ENCODE results near the gene MRPL34.

The MRPL34 gene

DNA sequence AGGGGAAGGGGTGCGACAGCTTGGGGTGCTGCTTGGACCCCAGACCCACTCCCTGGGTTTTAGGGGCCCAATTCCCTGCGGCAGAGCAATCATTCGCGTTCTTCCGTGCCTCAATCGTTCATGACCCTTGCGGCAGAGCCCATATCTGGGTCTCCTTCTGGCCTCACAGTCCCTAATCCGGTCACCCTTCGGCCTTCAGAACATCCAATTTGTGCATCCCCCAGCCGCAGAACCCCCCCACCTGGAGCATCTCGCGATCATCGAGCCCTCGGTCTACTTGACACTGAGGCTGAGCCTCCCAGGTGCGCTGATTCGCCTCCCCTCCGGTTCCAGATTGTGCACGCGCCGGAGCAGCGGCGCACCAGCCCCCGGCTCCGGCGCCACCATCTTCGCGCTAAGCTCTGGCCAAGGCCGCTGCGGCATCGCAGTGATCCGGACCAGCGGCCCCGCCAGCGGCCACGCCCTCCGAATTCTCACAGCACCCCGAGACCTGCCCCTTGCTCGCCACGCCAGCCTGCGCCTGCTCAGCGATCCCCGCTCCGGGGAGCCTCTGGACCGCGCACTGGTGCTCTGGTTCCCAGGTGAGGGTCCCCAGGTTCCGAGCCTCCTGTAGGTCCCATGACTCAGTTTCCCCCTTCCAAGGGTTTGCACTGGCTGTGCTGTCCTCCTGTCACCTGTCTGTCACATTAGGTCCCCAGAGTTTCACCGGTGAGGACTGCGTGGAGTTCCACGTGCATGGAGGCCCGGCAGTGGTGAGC, 32.2 kb downstream of the MRPL34 start:
- Histone ChIP-seq H3K4me3 (ENCODE audit: low read depth, low read length) (peak overlapping the region; percentile 89), H3K36me3 (ENCODE audit: control insufficient read depth, insufficient read depth, low read length) (no peaks in the 10 kb centered on the region), H3K79me2 (no peaks in the 10 kb centered on the region), H3K27me3 (ENCODE audit: control insufficient read depth, insufficient read depth, low read length) (no peaks in the 10 kb centered on the region), H2AFZ (peak overlapping the region; percentile 99), H3K9me3 (ENCODE audit: control insufficient read depth, low read length) (no peaks in the 10 kb centered on the region), H3K4me2 (ENCODE audit: low read length) (peak overlapping the region; percentile 100), H3K9ac (no peak overlapping the region), H3K27ac (peak overlapping the region; percentile 98), H3K4me1 (peaks cover 4% of the 10 kb centered on the region)
- TF ChIP-seq, protein P1, sequence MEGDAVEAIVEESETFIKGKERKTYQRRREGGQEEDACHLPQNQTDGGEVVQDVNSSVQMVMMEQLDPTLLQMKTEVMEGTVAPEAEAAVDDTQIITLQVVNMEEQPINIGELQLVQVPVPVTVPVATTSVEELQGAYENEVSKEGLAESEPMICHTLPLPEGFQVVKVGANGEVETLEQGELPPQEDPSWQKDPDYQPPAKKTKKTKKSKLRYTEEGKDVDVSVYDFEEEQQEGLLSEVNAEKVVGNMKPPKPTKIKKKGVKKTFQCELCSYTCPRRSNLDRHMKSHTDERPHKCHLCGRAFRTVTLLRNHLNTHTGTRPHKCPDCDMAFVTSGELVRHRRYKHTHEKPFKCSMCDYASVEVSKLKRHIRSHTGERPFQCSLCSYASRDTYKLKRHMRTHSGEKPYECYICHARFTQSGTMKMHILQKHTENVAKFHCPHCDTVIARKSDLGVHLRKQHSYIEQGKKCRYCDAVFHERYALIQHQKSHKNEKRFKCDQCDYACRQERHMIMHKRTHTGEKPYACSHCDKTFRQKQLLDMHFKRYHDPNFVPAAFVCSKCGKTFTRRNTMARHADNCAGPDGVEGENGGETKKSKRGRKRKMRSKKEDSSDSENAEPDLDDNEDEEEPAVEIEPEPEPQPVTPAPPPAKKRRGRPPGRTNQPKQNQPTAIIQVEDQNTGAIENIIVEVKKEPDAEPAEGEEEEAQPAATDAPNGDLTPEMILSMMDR (IDR thresholded peaks at IDR 0.05): no peak

DNA sequence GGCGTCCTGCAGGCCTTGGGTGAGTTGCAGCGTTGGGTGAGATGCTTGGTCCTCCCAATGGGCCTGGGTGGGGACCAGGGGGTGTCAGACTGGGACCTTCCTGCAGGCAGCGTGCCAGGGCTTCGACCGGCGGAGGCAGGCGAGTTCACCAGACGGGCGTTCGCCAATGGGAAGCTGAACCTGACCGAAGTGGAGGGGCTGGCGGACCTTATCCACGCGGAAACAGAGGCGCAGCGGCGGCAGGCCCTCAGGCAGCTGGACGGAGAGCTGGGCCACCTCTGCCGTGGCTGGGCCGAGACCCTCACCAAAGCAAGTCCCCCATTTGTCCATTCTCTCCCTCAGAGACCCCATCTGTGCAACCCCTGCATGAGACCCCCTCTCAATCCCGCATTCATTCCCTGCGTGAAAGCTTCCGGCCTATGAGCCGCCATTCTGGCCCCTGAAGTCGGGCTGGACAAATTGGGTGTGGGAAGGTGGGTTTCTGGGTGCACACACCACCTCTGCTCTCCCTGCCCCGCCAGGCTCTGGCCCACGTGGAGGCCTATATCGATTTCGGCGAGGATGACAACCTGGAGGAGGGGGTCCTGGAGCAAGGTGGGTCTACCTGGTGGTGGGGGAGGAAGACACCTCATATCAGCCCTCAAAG, 32.9 kb downstream of the MRPL34 start:
- H3K4me1 ChIP-seq: peaks cover 4% of the 10 kb centered on the region
- no peak overlapping the region for H3K9ac ChIP-seq
- no peaks in the 10 kb centered on the region for H3K9me3 ChIP-seq (ENCODE audit: control insufficient read depth, low read length)
- no peaks in the 10 kb centered on the region for H3K27me3 ChIP-seq (ENCODE audit: control insufficient read depth, insufficient read depth, low read length)
- H3K36me3 ChIP-seq (ENCODE audit: control insufficient read depth, insufficient read depth, low read length): no peaks in the 10 kb centered on the region
- H3K27ac ChIP-seq: no peak overlapping the region
- TF ChIP-seq, protein P1 (IDR thresholded peaks at IDR 0.05): no peak
- H3K4me3 ChIP-seq (ENCODE audit: low read depth, low read length): no peak overlapping the region
- no peaks in the 10 kb centered on the region for H3K79me2 ChIP-seq
- peak overlapping the region; percentile 100 for H3K4me2 ChIP-seq (ENCODE audit: low read length)
- no peak overlapping the region for H2AFZ ChIP-seq

DNA sequence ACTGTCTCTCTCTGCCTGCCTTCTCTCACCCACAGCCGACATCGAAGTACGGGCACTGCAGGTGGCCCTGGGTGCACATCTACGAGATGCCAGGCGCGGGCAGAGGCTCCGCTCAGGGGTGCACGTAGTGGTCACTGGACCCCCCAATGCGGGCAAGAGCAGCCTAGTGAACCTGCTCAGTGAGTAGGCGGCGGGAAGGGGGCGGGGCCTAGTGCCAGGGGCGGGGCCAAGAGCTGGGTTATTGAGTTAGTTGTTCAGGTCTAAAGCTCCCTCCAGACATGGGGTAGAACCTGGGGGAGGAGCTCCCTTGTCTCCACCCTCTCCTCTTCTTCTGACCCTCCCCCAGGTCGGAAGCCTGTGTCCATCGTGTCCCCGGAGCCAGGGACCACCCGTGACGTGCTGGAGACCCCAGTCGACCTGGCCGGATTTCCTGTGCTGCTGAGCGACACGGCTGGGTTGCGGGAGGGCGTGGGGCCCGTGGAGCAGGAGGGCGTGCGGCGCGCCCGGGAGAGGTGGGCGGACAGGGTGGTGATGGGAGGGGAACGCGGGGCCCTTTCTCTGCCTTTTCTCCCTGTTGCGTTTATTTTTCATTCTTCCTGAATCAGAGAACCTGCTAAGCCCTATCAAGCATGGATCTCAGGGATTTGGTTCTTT, 33.5 kb downstream of the MRPL34 start:
- peaks cover 4% of the 10 kb centered on the region for H3K4me1 ChIP-seq
- no peak overlapping the region for H3K27ac ChIP-seq
- TF ChIP-seq, protein P1 (IDR thresholded peaks at IDR 0.05): no peak
- H3K36me3 ChIP-seq (ENCODE audit: control insufficient read depth, insufficient read depth, low read length): no peaks in the 10 kb centered on the region
- H3K79me2 ChIP-seq: no peaks in the 10 kb centered on the region
- H3K4me3 ChIP-seq (ENCODE audit: low read depth, low read length): no peak overlapping the region
- H3K9me3 ChIP-seq (ENCODE audit: control insufficient read depth, low read length): no peaks in the 10 kb centered on the region
- H2AFZ ChIP-seq: no peak overlapping the region
- H3K27me3 ChIP-seq (ENCODE audit: control insufficient read depth, insufficient read depth, low read length): no peaks in the 10 kb centered on the region
- no peak overlapping the region for H3K4me2 ChIP-seq (ENCODE audit: low read length)
- no peak overlapping the region for H3K9ac ChIP-seq

DNA sequence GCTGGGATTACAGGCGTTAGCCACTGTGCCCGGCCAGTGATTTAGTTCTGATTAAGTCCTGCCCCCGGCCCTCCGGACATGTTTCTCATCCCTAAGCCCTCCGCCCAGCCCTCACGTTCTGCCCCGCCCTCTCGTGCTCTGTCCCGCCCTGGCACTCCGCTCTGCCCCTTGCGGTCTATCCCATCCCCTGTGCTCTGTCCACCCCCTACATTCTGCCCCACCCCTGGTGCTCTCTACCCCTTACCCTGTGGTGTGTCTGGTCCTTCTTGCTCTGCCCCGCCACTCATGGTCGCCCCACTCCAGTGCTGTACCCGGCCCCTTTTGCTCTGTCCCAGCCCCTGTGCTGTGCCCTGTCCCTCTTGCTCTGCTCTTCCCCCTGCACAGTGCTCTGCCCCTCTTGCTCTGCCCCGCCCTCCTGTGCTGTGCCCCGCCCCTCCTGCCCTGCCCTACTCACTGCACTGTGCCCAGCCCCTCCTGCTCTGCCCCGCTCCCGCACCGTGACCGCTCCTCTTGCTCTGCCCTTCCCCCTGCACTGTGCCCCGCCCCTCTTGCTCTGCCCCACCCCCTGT, 34.7 kb downstream of the MRPL34 start:
- H3K79me2 ChIP-seq: no peaks in the 10 kb centered on the region
- no peak overlapping the region for H3K27ac ChIP-seq
- TF ChIP-seq, protein P1 (IDR thresholded peaks at IDR 0.05): no peak
- no peaks in the 10 kb centered on the region for H3K9me3 ChIP-seq (ENCODE audit: control insufficient read depth, low read length)
- no peak overlapping the region for H3K4me3 ChIP-seq (ENCODE audit: low read depth, low read length)
- no peaks in the 10 kb centered on the region for H3K27me3 ChIP-seq (ENCODE audit: control insufficient read depth, insufficient read depth, low read length)
- no peak overlapping the region for H2AFZ ChIP-seq
- H3K4me2 ChIP-seq (ENCODE audit: low read length): no peak overlapping the region
- no peaks in the 10 kb centered on the region for H3K36me3 ChIP-seq (ENCODE audit: control insufficient read depth, insufficient read depth, low read length)
- H3K9ac ChIP-seq: no peak overlapping the region
- peaks cover 4% of the 10 kb centered on the region for H3K4me1 ChIP-seq

Data from parathyroid adenoma (tissue), 2 donors.